ENCODE data around the gene TRMT112. TPM values are rescaled to one million over a fixed set of nuclear protein-coding genes. Genes with fewer than 3 reads are reported as not detected.
"Not testable (repeated sequence)": the region's sequence is repeated elsewhere in the genome, so short reads cannot be mapped to it uniquely, and the experiment has no call there.

TRMT112 gene
- total RNA-seq, 1 donor, result 177 TPM

DNA sequence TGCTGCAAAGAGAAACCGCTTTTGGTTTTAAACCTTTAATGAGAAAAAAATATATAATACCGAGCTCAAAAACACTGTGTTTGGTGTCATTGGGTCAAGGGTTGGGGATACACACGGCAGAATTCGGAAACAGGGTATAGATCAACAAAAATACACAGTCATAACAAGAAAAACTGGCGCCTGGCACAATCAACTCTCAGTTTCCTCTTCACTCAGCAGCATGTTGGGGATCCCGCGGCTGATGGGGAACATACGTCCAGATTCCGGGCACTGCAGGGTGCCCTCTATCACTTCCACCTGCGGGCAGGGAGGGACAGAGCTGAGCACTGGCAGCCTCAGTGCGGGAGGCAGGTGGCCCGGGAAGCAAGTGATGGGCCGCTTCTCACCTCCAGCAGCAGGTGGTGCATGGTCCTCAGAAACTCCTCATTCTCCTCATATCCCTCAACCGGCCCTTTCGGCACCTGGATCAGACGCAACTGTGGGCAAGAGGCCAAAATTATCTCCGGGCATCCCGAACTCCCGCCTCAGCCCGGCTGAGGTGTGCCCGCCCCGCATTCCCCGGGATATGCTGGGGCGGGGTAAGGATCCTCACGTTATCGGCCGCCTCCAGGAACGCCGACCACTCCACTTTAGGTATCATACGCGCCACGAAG is 561 bp downstream of the TRMT112 start:
- DNase-seq (ENCODE audit: low read depth), result no peak
- H3K4me3 ChIP-seq (ENCODE audit: low read depth, low read length), result peak overlapping the region; percentile 95
- TF ChIP-seq CTCF (IDR thresholded peaks at IDR 0.05; ENCODE audit: insufficient read depth, low read length), result no peak

DNA sequence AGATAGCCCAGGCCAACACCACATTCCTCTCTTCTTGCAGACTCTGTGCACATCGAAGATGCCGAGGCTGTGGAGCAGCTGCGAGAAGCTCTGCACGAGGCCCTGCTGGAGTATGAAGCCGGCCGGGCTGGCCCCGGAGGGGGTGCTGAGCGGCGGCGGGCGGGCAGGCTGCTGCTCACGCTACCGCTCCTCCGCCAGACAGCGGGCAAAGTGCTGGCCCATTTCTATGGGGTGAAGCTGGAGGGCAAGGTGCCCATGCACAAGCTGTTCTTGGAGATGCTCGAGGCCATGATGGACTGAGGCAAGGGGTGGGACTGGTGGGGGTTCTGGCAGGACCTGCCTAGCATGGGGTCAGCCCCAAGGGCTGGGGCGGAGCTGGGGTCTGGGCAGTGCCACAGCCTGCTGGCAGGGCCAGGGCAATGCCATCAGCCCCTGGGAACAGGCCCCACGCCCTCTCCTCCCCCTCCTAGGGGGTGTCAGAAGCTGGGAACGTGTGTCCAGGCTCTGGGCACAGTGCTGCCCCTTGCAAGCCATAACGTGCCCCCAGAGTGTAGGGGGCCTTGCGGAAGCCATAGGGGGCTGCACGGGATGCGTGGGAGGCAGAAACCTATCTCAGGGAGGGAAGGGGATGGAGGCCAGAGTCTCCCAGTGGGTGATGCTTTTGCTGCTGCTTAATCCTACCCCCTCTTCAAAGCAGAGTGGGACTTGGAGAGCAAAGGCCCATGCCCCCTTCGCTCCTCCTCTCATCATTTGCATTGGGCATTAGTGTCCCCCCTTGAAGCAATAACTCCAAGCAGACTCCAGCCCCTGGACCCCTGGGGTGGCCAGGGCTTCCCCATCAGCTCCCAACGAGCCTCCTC is 1.5 kb downstream of the TRMT112 start:
- DNase-seq (ENCODE audit: low read depth), result not testable (repeated sequence)
- H3K4me3 ChIP-seq (ENCODE audit: low read depth, low read length), result peak overlapping the region; percentile 22

- no peak for DNase-seq (ENCODE audit: low read depth)
- H3K4me3 ChIP-seq (ENCODE audit: low read depth, low read length), result no peak overlapping the region
- no peak for TF ChIP-seq CTCF (IDR thresholded peaks at IDR 0.05; ENCODE audit: insufficient read depth, low read length)
Measured at GRCh38 chr11:64314805-64315561, 2.4 kb downstream of the TRMT112 start.

GRCh38 chr11:64314146-64314804 is 3.1 kb downstream of the TRMT112 start:
- peak overlapping the region; percentile 62 for H3K4me3 ChIP-seq (ENCODE audit: low read depth, low read length)
- peak; percentile 24 for TF ChIP-seq CTCF (IDR thresholded peaks at IDR 0.05; ENCODE audit: insufficient read depth, low read length)
- DNase-seq (ENCODE audit: low read depth), result no peak

- peak; percentile 77 for DNase-seq (ENCODE audit: low read depth)
- peak overlapping the region; percentile 62 for H3K4me3 ChIP-seq (ENCODE audit: low read depth, low read length)
- peak; percentile 30 for TF ChIP-seq CTCF (IDR thresholded peaks at IDR 0.05; ENCODE audit: insufficient read depth, low read length)
Measured at GRCh38 chr11:64313491-64314145, 3.7 kb downstream of the TRMT112 start.

GRCh38 chr11:64312947-64313346 is 4.4 kb downstream of the TRMT112 start:
- TF ChIP-seq CTCF (IDR thresholded peaks at IDR 0.05; ENCODE audit: insufficient read depth, low read length), result no peak
- no peak overlapping the region for H3K4me3 ChIP-seq (ENCODE audit: low read depth, low read length)

GRCh38 chr11:64307795-64308194 is 9.6 kb downstream of the TRMT112 start:
- H3K4me3 ChIP-seq (ENCODE audit: low read depth, low read length); DNase-seq (ENCODE audit: low read depth): not testable (repeated sequence)

More at GRCh38 chr11:64312947-64313346, 4.4 kb downstream of the TRMT112 start:
- no peak for DNase-seq (ENCODE audit: low read depth)

Measured in fibroblast of the aortic adventitia (primary cell).